NCI-H510A treated with DMSO at 0.1 percent for 48 hours (cell line): Measurements from ENCODE around the gene SIRT3.
"Not testable (repeated sequence)": the region's sequence is repeated elsewhere in the genome, so short reads cannot be mapped to it uniquely, and the experiment has no call there.

Experiments
- DNase-seq: peaks from one replicate; lab custom pipeline; 2025; lab: John Stamatoyannopoulos, UW

The SIRT3 gene

DNA sequence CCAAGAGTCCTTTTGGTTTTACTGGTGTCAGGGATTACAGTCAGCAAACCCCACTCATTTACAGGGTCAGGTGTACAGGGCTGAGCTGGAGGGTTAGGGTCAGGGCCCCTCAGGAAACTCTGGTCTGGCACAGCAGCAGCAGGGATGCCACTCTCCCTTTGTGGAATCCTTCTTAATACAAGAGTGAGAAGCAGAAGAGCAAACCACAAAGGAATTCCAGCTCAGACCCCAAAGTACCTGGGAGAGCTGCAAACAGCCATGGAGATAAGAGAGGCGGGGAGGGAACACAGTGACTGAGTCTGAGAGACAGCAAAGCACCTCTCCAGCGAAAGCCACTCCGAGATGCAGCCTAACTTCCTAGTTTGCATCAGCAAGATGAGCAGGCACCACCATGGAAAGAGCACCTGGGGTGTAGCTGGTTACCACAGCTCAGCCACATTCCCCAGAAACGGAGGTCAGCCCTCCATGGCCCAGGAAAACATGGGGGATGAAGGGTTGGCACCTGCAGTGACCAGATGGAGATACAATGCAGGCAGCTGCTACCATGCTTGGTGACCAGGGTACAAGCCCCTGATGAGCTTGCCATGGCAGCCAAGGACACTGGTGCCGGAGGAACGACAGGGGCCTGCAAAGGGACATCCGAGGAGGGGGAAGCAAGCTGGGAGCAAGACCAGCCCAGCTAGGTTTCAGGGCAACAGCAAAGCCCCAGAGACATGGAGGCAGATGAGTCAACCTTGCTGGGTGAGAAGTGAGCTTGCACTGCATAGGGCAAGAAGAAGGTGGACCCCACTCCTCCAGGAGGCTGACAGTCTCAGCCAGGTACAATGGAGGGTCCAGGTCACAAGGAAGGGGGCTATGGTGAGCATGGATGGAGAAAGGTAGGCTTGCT, 32.8 kb downstream of the SIRT3 start:
- DNase-seq, result no peak

DNA sequence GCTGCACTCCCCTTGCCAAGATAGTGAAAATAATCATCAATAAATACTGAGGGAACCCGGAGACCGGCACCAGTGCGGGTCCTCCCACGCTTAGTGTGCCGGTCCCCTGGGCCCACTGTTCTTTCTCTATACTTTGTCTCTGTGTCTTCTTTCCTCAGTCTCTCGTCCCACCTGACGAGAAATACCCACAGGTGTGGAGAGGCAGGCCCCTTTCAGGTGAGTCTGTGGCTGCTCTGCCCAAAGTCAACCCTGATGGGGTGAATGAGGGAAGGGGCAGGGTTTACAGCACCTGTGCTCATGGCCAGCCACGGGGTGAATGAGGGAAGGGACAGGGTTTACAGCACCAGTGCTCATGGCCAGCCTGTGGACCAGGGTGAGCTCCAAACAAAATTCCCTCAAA, 33.7 kb downstream of the SIRT3 start:
- no peak for DNase-seq

DNA sequence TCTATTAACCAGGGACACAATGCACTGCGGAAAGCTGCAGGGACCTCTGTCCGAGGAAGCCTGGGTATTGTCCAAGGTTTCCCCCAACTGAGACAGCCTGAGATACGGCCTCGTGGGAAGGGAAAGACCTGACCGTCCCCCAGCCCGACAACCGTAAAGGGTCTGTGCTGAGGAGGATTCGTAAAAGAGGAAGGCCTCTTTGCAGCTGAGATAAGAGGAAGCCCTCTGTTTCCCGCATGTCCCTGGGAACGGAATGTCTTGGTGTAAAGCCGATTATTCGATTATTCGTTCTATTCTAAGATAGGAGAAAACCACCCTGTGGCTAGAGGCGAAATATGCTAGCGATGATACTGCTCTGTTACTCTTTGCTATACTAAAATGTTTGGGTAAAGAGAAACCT, 34.2 kb downstream of the SIRT3 start:
- no peak for DNase-seq

DNA sequence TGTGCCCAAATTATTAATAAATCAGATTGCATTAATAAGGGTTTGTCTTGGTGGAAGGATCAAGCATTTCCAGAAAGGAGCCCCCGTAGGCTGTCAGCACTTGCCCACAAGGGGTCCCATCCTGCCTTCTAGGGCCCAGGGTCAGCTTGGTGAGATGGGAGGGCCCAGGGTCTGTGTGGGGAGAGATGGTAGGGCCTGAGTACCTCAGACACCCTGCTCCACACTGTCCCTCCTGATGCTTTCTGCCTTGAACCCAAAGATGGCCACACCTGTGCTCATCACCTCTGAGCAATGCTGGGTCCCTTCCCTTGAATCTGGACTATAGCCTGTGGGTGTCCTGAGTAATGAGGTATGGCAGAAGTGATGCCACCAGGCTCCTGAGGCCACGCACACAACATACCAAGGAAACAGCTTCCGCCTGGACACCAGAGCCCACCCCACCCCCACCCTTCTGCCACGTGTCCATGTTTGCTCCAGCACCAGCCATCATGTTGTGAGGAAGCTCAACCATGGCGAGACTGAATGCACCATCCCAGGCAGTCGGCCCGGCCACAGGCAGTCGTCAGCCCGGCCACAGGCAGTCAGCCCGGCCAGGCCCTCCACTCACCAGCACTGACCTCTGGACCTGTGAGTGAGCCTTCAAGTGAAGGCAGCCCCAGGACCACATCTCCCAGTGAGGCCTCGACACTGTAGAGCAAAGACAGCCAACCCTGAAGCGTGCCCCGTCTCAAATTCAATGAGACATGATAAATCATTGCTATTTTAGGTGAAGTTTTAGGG, 35.7 kb downstream of the SIRT3 start:
- DNase-seq, result no peak

DNA sequence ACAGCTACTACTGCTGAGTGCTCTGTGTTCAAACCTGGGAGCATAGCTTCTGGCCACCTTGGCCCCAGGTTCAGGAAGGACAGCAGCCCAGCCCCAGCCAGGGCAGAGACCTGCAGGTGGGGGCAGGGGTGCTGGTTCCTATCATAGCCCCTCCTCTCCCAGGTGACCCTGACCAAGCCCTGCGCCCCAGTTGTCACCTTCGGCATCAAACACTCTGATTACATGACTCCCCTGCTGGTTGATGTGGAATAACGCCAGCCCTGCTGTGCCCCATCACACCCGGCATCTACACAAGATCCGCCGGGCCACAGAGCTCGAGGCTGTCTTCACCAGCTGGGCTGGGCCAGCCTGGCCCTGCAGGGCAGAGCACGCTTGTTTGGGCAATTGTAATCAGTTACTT, 36.4 kb downstream of the SIRT3 start:
- DNase-seq, result no peak

DNA sequence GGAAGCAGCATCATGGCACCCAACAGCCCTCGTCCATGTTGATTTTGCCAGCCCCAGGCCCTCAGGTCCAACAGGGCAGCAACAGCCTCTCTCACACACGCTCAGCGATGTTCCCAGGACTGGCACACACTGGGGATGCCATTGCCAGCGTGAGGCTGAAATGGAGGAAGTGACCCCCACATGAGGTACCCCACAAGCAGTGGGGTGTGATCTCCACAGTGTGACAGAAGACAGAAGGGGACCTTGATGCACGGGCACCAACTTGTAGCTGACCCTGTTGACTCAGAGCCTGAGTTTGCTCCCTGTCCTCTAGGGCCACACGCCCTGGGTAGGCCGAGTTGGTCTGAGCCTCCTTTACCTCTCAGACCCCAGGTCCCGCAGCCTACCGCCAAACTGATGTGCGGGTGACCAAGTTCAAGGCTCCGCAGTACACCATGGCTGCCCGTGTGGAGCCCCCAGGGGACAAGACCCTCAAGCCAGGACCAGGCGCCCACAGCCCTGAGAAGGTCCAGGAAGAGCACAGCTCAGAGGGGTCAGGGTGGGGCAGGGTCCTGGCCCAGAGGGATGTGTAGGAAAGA, 37.0 kb downstream of the SIRT3 start:
- no peak for DNase-seq

DNA sequence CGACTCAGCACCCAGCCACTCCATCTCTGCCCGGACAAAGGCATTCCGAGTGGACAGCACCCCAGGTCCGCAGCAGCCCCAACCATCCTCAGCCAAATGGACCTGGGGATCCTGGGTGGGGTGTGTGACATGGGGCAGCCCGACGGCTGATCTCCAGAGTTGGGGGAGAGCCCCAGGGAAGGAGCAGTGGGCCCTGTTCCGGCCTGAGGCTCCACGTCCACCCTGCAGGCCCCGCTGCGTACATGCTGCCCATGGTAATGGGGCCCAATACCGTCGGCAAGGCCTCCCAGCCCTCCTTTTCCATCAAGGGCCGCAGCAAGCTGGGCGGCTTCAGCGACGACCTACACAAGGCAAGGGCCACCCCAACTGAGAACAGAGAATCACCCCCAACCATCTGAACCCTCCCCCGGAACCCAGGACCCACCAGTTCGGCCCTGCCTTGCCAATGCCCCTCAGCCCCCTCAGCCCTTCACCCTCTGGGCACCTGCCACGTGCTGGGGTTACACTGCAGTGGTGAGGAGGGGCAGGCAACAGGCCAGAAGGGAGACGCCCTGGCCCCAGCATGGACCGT, 37.8 kb downstream of the SIRT3 start:
- DNase-seq, result no peak

DNA sequence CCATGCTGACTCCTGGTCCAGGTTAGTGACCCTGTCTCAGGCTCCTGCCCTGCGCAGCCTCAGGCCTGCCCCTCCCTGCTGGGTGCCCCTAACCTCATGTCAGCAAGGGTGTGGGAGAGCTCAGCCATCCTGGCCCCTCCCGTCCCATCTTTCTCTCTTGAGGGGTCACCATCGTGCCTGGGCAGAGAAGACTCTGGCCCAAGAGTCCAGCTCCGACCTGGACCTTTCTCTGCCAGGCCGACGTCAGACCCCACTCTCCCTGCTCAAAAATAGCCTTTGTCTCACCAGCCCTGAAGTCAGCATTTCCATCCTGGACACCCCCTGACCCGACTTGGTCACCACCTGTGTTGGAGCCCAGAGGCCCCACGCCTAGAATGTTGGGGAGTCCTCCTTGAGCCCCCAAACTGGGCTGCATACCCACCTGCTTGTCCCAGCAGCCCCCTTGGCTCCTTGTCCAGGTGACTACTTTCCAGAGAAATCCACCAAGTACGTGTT, 38.4 kb downstream of the SIRT3 start:
- no peak for DNase-seq

DNA sequence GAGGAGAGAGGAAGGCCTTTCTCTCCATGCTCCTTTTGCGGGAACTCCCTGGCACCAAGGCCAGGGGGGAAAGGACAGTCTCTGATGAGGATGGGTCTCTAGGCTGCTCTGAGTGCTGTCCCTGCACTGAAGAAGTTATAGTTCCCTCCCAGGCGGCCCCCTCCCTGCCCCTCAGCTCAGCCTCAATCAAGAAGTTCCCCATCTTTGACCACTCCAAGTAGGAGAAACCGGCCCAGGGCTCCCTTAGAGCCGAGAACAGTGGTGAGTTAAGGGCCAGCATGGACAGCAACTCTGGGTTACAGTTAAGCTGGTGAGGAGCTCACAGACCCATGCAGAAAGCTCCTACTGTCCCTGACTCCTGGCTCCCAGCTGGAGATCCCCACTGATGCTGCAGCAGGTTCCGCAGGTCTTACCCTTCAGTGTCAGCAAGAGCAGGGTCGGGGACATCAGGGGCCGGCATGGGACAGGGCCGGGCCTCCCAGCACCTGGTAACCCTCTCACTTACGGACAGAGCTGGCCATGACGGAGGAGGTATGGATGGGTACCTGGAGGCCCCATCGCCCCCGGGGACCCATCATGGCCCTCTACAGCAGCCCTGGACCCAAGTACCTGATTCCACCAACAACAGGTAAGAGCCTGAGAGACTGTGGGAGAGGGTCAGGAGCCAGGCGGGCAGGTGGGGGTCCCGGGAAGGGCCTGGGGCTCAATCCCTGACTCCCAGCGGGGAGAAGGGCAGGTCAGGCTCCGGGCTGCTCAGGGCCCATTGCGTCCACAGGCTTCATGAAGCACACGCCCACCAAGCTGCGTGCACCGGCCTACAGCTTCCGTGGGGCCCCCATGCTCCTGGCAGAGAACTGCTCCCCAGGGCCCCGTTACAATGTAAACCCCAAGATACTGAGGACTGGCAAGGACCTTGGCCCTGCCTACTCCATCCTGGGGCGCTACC, 39.1 kb downstream of the SIRT3 start:
- DNase-seq, result no peak

DNA sequence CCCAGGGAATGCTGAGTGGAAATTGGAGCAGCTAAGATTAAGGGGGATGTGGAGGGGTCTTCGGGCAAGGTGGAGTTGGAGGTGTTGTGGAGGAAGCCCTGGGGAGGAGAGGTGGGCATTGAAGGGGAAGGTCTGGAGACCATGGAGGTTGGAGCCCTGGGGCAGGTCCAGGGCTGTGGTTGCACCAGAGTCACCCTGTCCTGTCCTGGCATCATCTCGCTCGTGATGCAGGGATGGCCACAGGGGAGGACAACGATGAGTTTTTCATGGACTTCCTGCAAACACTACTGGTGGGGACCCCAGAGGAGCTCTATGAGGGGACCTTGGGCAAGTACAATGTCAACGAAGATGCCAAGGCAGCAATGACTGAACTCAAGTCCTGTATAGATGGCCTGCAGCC, 42.7 kb downstream of the SIRT3 start:
- not testable (repeated sequence) for DNase-seq

DNA sequence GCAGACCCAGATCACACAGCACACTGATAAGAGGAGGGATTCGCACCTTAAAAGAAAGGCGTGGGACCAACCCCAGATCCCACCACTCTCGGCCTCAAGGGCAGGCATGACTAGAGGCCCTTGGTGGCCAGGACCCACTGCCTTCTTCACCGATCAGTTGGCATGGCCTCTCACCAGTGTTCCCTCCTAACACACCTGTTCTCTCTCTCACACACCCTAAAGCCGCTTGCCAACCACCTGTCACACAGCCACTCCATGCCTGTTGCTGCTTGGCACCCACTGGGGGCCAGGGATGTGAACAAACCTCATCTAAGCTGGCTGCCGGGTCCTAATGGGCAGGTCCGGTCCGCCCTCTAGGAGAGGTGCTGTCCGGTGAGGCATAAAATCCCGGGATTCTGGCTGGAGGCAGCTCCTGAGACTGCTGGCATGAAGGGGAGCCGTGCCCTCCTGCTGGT, 43.4 kb downstream of the SIRT3 start, which contains the start of gene SCGB1C1:
TSS of gene SCGB1C1 (plus strand) at position 405 of the 455 bp plus-strand sequence. CDS start at position 427, 22 bp downstream.
- DNase-seq, result not testable (repeated sequence)

DNA sequence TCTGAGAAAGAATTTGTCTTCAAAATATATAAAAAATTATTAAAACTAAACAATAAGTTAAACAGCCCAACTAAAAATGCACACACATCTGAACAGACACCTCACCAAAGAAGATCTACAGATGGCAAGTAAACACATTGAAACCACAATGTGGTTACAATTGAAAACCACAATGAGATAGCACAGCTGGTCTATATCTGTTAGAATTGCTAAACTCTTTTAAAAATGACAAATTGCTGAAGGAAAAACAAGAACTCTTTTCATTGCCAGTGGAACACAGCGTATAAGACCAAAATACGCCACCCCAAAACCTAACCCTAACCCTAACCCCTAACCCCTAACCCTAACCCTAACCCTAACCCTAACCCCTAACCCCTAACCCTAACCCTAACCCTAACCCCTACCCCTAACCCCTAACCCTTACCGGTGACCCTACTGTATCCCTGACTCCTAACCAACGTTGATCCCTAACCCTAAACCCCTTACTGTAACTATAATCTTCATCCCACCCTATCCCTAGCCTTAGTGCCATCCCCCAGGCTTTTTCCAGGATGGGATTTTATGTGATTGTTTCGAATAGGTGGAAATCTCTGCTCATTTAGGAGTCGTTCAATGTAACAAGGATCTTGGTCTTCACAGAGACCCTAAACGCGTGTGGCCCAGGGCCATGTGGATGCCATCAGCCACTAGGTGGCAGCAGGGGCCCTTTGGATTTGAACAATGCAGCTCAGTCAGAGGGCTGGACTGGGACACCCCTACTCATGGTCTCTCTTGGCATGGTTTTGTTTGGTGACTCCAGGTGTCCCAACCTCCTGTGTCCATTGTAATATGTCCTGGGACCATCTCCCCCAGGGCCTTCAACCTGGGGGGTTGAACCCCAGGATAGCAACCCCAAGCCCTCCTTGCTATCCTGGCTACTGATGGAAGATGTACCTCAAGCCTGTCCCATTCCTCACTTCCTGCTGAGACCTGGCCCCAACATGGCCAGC, 44.4 kb downstream of the SIRT3 start:
- DNase-seq, result not testable (repeated sequence)

DNA sequence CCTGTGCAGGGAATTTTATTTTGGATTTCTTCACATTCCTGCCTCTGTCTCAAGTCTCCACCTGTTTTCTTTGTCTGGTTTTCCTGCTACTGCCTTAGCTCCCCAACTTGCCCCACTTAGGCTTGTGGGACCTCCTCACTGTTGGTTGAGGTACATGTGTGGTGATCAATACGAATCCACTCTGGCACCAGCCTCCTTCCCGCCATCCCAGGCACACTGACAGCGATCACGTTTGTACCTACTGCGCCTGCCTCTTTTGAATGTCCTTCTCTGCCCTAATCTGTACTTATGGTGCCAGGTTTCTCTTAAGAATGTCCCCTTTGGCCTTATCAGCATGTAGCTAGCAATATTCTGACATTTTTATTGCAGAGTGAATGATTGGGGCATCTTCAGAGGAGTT, 45.6 kb downstream of the SIRT3 start:
- DNase-seq, result not testable (repeated sequence)

DNA sequence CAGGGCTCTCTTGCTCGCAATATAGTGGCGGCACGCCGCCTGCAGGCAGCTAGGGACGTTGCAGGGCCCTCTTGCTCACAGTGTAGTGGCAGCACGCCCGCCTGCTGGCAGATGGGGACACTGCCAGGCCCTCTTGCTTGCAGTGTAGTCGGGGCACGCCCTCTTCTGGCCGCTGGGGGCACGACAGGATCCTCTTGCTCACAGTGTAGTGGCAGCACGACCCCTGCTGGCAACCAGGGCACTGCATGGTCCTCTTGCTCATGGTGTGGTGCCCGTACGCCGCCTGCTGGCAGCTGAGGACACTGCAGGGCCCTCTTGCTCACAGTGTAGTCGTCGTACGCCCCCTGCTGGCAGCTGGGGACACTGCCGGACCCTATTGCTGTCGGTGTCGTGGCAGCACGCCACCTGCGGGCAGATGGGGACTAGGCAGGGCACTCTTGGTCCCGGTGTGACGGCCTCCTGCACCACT, 46.3 kb downstream of the SIRT3 start:
- DNase-seq, result not testable (repeated sequence)

DNA sequence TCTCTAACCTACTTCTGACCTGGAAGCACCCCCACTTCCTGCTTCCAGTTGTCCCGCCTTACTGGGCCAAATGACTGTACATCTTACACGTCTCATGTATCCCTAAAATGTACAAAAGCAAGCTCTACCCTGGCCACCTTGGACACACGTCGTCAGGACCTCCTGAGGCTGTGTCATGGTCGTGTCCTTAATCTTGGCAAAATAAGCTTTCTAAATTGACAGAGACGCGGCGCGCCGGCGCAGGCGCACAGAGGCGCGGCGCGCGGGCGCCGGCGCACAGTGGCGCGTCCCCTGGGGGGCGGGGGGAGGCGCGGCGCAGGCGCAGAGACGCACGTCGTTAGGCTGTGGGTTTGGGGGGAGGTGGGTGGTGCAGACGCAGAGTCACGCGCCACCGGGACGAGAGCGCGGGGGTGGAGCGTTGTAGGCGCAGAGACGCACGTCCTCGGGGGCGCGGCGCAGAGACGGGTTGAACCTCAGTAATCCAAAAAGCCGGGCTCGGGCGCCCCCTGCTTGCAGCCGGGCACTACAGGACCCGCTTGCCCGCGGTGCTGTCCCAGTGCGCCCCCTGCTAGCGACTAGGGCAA, 46.9 kb downstream of the SIRT3 start:
- DNase-seq, result not testable (repeated sequence)

DNA sequence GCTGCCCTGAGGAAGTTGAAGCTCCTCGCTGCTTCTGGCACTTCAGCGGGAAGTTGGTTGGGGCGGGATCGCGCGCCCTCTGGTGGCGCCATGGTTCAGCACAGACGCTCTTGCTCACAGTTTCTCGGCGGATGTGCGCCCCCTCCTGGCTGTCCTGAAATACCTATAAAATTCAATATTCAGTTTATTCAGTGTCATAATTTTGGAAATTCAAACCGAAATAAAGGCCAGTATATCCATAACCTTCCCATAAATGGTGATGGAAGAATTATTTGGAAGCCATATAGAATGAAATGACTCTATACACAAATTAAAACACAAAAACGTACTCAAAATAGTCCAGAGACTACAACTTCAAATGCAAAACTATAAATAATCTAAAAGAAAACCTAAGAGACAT, 55.9 kb downstream of the SIRT3 start:
- not testable (repeated sequence) for DNase-seq
